HG03066 (cell line): ENCODE data around the gene GRK1.

ENCODE experiments used
- ATAC-seq: cut with Tn5 transposase; IDR thresholded peaks from one replicate; pipeline ENCODE4 v1.9.1; 2021; ENCODE audit warnings: low read depth; ENCODE audit not compliant: unreplicated experiment

The GRK1 gene

GRCh38 chr13:113631341-113632095 is 35.5 kb upstream of the GRK1 start:
- ATAC-seq = no peak

- no peak for ATAC-seq
Observed at GRCh38 chr13:113632706-113633484, 34.1 kb upstream of the GRK1 start.

- no peak for ATAC-seq
Observed at GRCh38 chr13:113633485-113633873, 33.5 kb upstream of the GRK1 start.

- ATAC-seq = no peak
Observed at GRCh38 chr13:113634279-113635047, 32.6 kb upstream of the GRK1 start.

- ATAC-seq = no peak
Observed at GRCh38 chr13:113635048-113635420, 32.0 kb upstream of the GRK1 start.

GRCh38 chr13:113635709-113636108 is 31.3 kb upstream of the GRK1 start:
- ATAC-seq = no peak

DNA sequence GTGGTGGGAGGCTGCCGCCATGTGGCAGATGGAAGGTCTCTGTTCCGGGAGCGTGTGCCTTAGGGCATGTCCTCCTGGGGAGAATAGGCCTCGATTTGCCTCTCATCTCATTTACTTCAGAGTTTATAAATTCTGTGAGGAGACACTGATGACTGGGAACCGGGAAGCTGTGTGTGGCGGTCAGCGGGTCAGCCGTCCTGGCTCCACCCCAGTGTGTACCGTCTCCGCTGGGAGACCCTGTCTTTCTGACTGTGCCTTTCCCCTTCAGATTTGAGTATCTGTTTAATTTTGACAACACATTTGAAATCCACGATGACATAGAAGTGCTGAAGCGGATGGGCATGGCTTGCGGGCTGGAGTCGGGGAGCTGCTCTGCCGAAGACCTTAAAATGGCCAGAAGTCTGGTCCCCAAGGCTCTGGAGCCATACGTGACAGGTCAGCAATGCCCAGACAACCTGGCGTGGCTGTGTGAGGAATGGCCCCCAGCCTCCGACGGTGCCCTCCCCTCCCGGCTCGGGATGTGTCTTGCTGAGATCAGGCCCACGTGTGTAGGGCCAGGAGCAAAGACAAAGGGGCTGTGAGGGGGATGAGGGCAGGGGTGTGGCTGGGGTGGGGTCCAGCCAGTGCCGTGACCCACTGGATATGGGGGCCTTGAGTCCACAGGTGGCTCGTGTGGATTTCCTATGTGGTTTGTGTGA is 30.6 kb upstream of the GRK1 start:
- no peak for ATAC-seq

- no peak for ATAC-seq
Observed at GRCh38 chr13:113637262-113638160, 29.5 kb upstream of the GRK1 start.

GRCh38 chr13:113638173-113638746 is 28.8 kb upstream of the GRK1 start:
- ATAC-seq = no peak

DNA sequence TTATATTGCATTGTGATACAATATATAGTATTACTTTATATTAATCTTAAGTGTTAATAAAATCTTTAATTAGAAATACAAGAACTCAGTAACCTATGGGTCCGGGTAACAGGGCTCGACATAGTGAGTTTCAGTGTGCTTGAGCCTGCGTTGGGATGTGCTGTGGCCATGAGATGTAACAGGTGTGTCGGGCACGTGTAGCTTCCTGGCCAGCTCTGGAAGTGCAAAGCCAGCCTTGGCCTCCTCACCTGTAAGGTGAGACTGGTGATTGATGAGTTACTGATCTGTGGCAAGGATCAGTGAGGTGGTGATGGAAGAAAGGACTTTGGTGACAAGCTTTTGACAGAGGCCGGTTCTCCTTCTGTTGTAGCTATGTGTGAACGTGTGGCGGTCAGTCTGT is 28.2 kb upstream of the GRK1 start:
- no peak for ATAC-seq

DNA sequence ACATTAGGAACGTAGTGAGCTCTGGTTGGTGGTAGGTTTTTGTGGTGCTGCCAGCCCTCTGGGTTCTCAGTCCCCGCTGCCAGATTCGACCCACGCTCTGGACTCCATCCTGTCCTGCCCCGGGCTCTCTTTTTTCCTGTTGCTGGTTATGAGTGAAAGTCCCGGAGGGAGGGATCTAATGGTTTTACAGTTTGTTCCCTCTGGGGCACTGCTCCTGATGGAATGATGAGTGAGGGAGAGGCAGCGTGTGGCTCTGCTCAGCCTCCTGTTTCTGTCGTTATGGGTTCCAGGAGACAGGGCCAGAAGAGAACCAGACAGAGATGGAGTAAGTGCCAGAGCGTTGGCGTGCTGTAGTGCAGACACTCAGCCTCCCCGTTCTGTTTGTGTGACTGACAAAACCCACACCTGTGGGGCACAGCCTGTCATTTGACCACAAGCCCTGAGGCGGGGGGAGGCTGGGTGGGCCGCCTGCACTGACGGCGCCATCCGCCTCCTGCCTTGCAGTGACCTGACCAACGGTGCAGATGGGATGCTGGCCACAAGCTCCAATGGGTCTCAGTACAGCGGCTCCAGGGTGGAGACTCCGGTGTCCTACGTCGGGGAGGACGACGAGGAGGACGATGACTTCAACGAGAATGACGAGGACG is 27.3 kb upstream of the GRK1 start:
- ATAC-seq = no peak

DNA sequence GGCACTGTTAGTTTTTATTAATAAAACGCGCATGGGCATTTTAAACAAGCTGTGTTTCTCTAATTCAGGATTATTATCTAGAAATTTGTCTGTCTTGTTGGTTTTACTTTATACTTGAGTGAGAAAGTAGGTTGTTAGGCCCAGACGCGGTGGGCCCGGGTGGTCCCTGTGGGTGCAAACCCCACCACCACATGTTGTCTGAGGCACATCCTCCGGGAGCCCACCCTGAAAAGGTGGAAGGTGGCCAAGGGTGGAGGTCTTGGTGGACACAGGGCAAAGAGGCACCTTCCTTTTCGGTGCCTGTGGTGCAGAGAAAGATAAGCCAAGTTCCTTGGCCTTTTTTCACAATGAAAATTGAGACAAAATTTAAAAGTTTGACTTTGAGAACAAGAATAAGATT is 25.6 kb upstream of the GRK1 start:
- ATAC-seq = no peak

- no peak for ATAC-seq
Observed at GRCh38 chr13:113642563-113642962, 24.5 kb upstream of the GRK1 start.

DNA sequence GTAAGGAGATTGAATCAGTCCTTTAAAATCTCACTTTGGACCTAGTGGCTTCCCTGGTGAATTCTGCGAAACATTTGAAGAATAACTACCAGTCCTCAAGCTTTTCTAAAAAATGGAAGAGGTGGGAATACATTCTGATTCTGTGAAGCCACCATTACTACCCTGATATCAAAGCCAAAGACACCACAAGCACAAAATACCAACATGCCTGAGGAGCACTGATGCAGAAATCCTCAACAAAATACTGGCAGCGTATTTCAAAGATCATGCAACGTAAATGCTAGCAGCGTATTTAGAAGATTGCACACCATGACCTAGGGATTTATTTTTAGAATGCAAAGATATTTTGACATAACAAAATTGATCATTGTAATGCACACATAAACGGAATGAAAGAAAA is 23.4 kb upstream of the GRK1 start:
- ATAC-seq = no peak

- no peak for ATAC-seq
Observed at GRCh38 chr13:113644800-113645199, 22.2 kb upstream of the GRK1 start.

GRCh38 chr13:113645329-113645728 is 21.7 kb upstream of the GRK1 start:
- no peak for ATAC-seq

GRCh38 chr13:113646376-113646775 is 20.6 kb upstream of the GRK1 start:
- no peak for ATAC-seq

- ATAC-seq = no peak
Observed at GRCh38 chr13:113646921-113647340, 20.1 kb upstream of the GRK1 start.
